C4-2B (cell line): Measurements from ENCODE around the gene LAMA2.

Source experiments
- CTCF ChIP-seq: fragments of 450-650 bp; conservative IDR thresholded peaks from 2 replicates; pipeline ENCODE4 v1.5.1; 2017; ENCODE audit warnings: mild to moderate bottlenecking
- ZFX ChIP-seq: fragments of 450-650 bp; IDR thresholded peaks from 2 replicates; pipeline ENCODE4 v1.6.1; 2017

GRCh38 chr6:129112591-129112990 is 229.7 kb downstream of the LAMA2 start:
- TF ChIP-seq CTCF (no peak), ZFX (no peak)
